SK-N-SH (cell line): ENCODE data around the gene U2SURP. TPM values are rescaled to one million over a fixed set of nuclear protein-coding genes. Genes with fewer than 3 reads are reported as not detected.
"Not testable (repeated sequence)": the region's sequence is repeated elsewhere in the genome, so short reads cannot be mapped to it uniquely, and the experiment has no call there.

Experiments
- CTCF ChIA-PET: fragments of 300-600, 350-600 bp; formaldehyde crosslinking; extraction: SDS; loops from one replicate; lab custom pipeline; 2021; lab: Yijun Ruan, JAX
- POLR2A ChIA-PET: fragments of 350-600 bp; sonication (Branson Sonifier 250); formaldehyde crosslinking; extraction: SDS; loops from one replicate; lab custom pipeline; 2020; ENCODE audit warnings: antibody characterized with exemption, inconsistent platforms; lab: Yijun Ruan, JAX
- DNase-seq: peaks from one replicate; pipeline ENCODE4 v3.0.0; 2012
- H2AFZ ChIP-seq: fragments of 200-600 bp; sonication (generic); 2 replicates; pipeline ENCODE4 v1.8.1; 2016; ENCODE audit warnings: antibody characterized with exemption, mild to moderate bottlenecking, low read depth
- H3F3A ChIP-seq: fragments of 200-600 bp; sonication (generic); replicated peaks from 2 replicates; pipeline ENCODE3; 2016; ENCODE audit warnings: antibody characterized with exemption, mild to moderate bottlenecking; ENCODE audit not compliant: insufficient read depth
- H3K27ac ChIP-seq, 2 experiments: fragments of 200-500 bp in 1 of 2; fragments of 200-600 bp in 1 of 2; sonication (Bioruptor generic) in 1 of 2; sonication (generic), shearing (Covaris generic) in 1 of 2; 2 replicates each; pipeline versions ENCODE4 v1.5.1 to v1.6.1; 2014 to 2016; ENCODE audit warnings: low read depth in 2 of 2, inconsistent platforms in 1 of 2, low read length in 1 of 2, mild to moderate bottlenecking in 1 of 2, mixed read lengths in 1 of 2
- H3K27me3 ChIP-seq: fragments of 200-600 bp; sonication (generic), shearing (Covaris generic); 2 replicates; pipeline ENCODE4 v1.6.1; 2016; ENCODE audit warnings: mixed run types; ENCODE audit not compliant: insufficient read depth
- H3K36me3 ChIP-seq, 2 experiments: fragments of 200-500 bp in 1 of 2; fragments of 200-600 bp in 1 of 2; sonication (Bioruptor generic) in 1 of 2; sonication (generic) in 1 of 2; replicated peaks in 1 of 2; 2 replicates each; pipeline versions ENCODE3 to v1.5.1; 2014 to 2016; ENCODE audit warnings: low read length in 1 of 2, mild to moderate bottlenecking in 1 of 2; ENCODE audit not compliant: insufficient read depth in 2 of 2, control insufficient read depth in 1 of 2
- H3K4me1 ChIP-seq, 2 experiments: fragments of 200-500 bp in 1 of 2; fragments of 200-600 bp in 1 of 2; sonication (Bioruptor generic) in 1 of 2; sonication (generic), shearing (Covaris generic) in 1 of 2; 2 replicates each; pipeline versions ENCODE4 v1.5.1 to v1.6.1; 2014 to 2016; ENCODE audit warnings: low read depth in 1 of 2, low read length in 1 of 2, mixed run types in 1 of 2; ENCODE audit not compliant: insufficient read depth in 2 of 2, control insufficient read depth in 1 of 2
- H3K4me2 ChIP-seq: fragments of 200-600 bp; sonication (generic), shearing (Covaris generic); 2 replicates; pipeline ENCODE4 v1.6.1; 2017; ENCODE audit warnings: mixed run types
- H3K4me3 ChIP-seq, 2 experiments: fragments of 200-500 bp in 1 of 2; fragments of 200-600 bp in 1 of 2; sonication (Bioruptor generic) in 1 of 2; sonication (generic), shearing (Covaris generic) in 1 of 2; 2 replicates each; pipeline versions ENCODE4 v1.5.1 to v1.8.1; 2014 to 2016; ENCODE audit warnings: low read depth in 2 of 2, inconsistent platforms in 1 of 2, low read length in 1 of 2, mild to moderate bottlenecking in 1 of 2, mixed read lengths in 1 of 2, moderate library complexity in 1 of 2
- H3K79me2 ChIP-seq: fragments of 200-600 bp; sonication (generic); 2 replicates; pipeline ENCODE4 v1.8.1; 2017; ENCODE audit warnings: mild to moderate bottlenecking; ENCODE audit not compliant: insufficient read depth
- H3K9ac ChIP-seq: fragments of 200-600 bp; sonication (generic); 2 replicates; pipeline ENCODE4 v1.6.1; 2017; ENCODE audit warnings: mixed run types
- H3K9me2 ChIP-seq: fragments of 200-600 bp; sonication (generic); 2 replicates; pipeline ENCODE4 v1.6.1; 2017; ENCODE audit warnings: mixed run types
- H3K9me3 ChIP-seq: fragments of 200-600 bp; sonication (generic); 2 replicates; pipeline ENCODE4 v1.6.1; 2017; ENCODE audit warnings: mixed run types, mild to moderate bottlenecking, moderate library complexity
- H4K20me1 ChIP-seq: fragments of 200-600 bp; sonication (generic); 2 replicates; pipeline ENCODE4 v1.6.1; 2017; ENCODE audit warnings: mild to moderate bottlenecking, mixed run types; ENCODE audit not compliant: insufficient read depth
- CTCF ChIP-seq: fragments of 200-600 bp; sonication (generic); IDR thresholded peaks from 2 replicates; pipeline ENCODE4 v1.6.1; 2017; ENCODE audit warnings: antibody characterized with exemption, mild to moderate bottlenecking, moderate library complexity
- ELF1 ChIP-seq: IDR thresholded peaks from 2 replicates; pipeline ENCODE4 v1.4.0; 2012
- EP300 ChIP-seq, 2 experiments: IDR thresholded peaks; 2 replicates each; pipeline versions ENCODE4 v1.4.0 to v1.6.1; 2012; ENCODE audit warnings: borderline replicate concordance in 1 of 2, low read depth in 1 of 2, low read length in 1 of 2
- EZH2phosphoT487 ChIP-seq: fragments of 200-600 bp; sonication (generic); IDR thresholded peaks from 2 replicates; pipeline ENCODE4 v1.6.1; 2017; ENCODE audit warnings: low read depth, mixed run types, mild to moderate bottlenecking, antibody characterized with exemption, moderate library complexity, borderline replicate concordance
- FOSL2 ChIP-seq: IDR thresholded peaks from 2 replicates; pipeline ENCODE4 v1.4.0; 2012; ENCODE audit warnings: low read depth, mild to moderate bottlenecking, moderate library complexity, borderline replicate concordance
- FOXJ3 ChIP-seq: sonication (generic); formaldehyde crosslinking; IDR thresholded peaks from 2 replicates; pipeline ENCODE4 v1.5.1; 2020; ENCODE audit warnings: mild to moderate bottlenecking, missing genetic modification reagents
- NRF1 ChIP-seq: IDR thresholded peaks from 2 replicates; pipeline ENCODE4 v1.6.1; 2012; ENCODE audit warnings: low read depth, mild to moderate bottlenecking, low read length
- POLR2AphosphoS5 ChIP-seq: IDR thresholded peaks from 2 replicates; pipeline ENCODE4 v1.6.1; 2012; ENCODE audit warnings: low read depth, low read length
- RAD21 ChIP-seq: IDR thresholded peaks from 2 replicates; pipeline ENCODE4 v1.6.1; 2012; ENCODE audit warnings: mild to moderate bottlenecking, low read length
- RFX5 ChIP-seq: IDR thresholded peaks from 2 replicates; pipeline ENCODE4 v1.6.1; 2012; ENCODE audit warnings: mild to moderate bottlenecking, improper control_type of control experiment, low read length
- SMC3 ChIP-seq: IDR thresholded peaks from 2 replicates; pipeline ENCODE4 v1.6.1; 2012; ENCODE audit warnings: low read depth, low read length, improper control_type of control experiment
- TCF12 ChIP-seq: IDR thresholded peaks from 2 replicates; pipeline ENCODE4 v1.4.0; 2012
- TEAD4 ChIP-seq: IDR thresholded peaks from 2 replicates; pipeline ENCODE4 v1.4.0; 2012; ENCODE audit warnings: mild to moderate bottlenecking, borderline replicate concordance; ENCODE audit not compliant: insufficient read depth
- YY1 ChIP-seq: IDR thresholded peaks from 2 replicates; pipeline ENCODE4 v1.4.0; 2012; ENCODE audit warnings: low read depth, mild to moderate bottlenecking
- WGBS: methylation state at CpG from one replicate; pipeline ENCODE4 v1.1.6; 2017; ENCODE audit warnings: low lambda C conversion rate; 5-methylcytosine and 5-hydroxymethylcytosine counted together
- polyA plus RNA-seq, 3 experiments: library from polyadenylated mRNA; depleted of rRNA; stranded (reverse); fragments of >200 nt; gene quantifications; 2 replicates each; pipeline ENCODE4 v1.2.3, GENCODE V29; 2012

The U2SURP gene
- polyA plus RNA-seq, 1 of the 3 experiments (the other 2 are of a cell fraction): 10.9 TPM

DNA sequence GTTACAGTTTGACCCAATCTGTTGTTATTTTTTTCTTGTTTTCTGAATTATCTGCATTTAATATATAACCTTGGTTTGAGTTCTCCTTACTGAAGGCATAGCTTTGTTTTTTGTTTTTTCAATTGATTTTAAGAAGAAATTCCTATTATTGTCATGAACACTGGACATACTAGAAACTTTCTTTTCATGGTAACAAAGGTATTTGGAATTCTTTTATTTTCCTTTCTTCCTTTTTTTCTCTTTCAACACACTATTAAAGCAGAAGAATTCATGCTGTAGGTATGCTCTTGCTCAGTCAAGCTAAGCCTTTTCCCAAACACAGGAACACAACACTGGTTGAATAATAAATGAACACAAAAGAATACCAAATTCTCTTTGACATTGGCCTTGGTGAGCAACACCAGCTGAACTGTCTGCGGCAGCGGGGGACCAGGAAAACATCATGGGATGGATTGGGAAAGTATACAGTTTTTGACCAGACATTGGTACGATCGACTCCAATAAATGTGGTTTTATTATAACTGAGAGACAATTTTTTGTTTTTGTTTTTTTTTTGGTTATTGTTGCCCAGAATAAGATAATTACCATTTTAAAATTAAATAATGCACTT, 23.1 kb downstream of the U2SURP start:
- Histone ChIP-seq H3K36me3 (peaks cover 98% of the 10 kb centered on the region in 2 experiments), H3K27me3 (no peaks in the 10 kb centered on the region), H3K9me3 (no peaks in the 10 kb centered on the region), H2AFZ (no peak overlapping the region), H3K27ac (no peak overlapping the region), H3K9ac (no peak overlapping the region), H3K9me2 (no peaks in the 10 kb centered on the region; the same call in 1 of the 2 replicates), H3K79me2 (no peaks in the 10 kb centered on the region; the same call in 1 of the 2 replicates), H3F3A (peaks cover 2% of the 10 kb centered on the region), H3K4me3 (no peak overlapping the region), H3K4me2 (no peak overlapping the region), H4K20me1 (no peaks in the 10 kb centered on the region), H3K4me1 (no peaks in the 10 kb centered on the region)
- WGBS: 92% methylated on average over 4 of the region's 4 CpGs
- DNase-seq: no peak
- CTCF ChIA-PET: interaction anchor here (0.6 to 1.7 kb wide), 2 partner anchors 16 kb away, joined by 3 to 5 read pairs; no protein-coding TSS in a partner anchor
- POLR2A ChIA-PET: no interaction called here
- no peak for TF ChIP-seq FOXJ3 (CRISPR knock-in tag)
- TF ChIP-seq EZH2phosphoT487: no peak
- no peak for TF ChIP-seq POLR2AphosphoS5

- Histone ChIP-seq H3K9me3 (no peaks in the 10 kb centered on the region), H3K79me2 (no peaks in the 10 kb centered on the region), H3K4me1 (no peaks in the 10 kb centered on the region), H3K27ac (no peak overlapping the region), H3K36me3 (peaks cover 80 to 89% of the 10 kb centered on the region in 2 experiments), H2AFZ (no peak overlapping the region), H3K4me2 (no peak overlapping the region), H3K27me3 (no peaks in the 10 kb centered on the region), H3F3A (peaks cover 5% of the 10 kb centered on the region), H3K4me3 (no peak overlapping the region), H4K20me1 (no peaks in the 10 kb centered on the region), H3K9ac (no peak overlapping the region), H3K9me2 (no peaks in the 10 kb centered on the region; the same call in 1 of the 2 replicates)
- ChIA-PET POLR2A (no interaction called here), CTCF (interaction anchor here (1.6 to 2.5 kb wide), 2 partner anchors 9 to 203 kb away, joined by 4 to 8 read pairs; no protein-coding TSS in a partner anchor)
- TF ChIP-seq RAD21 (no peak), RFX5 (no peak), TCF12 (no peak), YY1 (no peak), FOSL2 (no peak), NRF1 (no peak), CTCF (no peak), EP300 (IDR thresholded peaks at IDR 0.05; ENCODE audit: borderline replicate concordance in 1 of 2, low read depth in 1 of 2, low read length in 1 of 2) (no peak), SMC3 (no peak), ELF1 (no peak), TEAD4 (no peak)
- no peak for DNase-seq
- 68% methylated on average over 2 of the region's 2 CpGs for WGBS
Observed at GRCh38 chr3:143031327-143031726, 30.0 kb downstream of the U2SURP start.

DNA sequence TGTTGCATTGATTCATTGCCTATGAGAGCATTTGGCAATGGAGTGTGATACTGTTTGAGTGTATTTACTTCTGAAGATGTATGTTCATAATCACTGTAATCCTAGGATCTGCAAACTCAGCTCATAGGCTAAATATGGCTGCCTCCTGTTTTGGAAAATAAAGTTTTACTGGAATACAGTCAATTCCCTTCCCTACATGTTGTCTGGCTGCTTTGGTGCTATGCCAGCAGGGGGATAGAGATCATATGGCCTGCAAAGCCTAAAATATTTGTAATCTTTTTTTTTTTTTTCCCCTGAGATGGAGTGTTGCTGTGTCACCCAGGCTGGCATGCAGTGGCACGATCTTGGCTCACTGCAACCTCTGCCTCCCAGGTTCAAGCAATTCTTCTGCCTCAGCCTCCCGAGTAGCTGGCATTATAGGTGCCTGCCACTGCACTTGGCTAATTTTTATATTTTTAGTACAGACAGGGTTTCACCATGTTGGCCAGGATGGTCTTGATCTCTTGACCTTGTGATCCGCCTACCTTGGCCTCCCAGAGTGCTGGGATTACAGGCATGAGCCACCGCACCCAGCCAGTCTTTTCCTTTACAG, 30.5 kb downstream of the U2SURP start:
- H3K79me2 ChIP-seq, H3K4me2 ChIP-seq, DNase-seq, H4K20me1 ChIP-seq, POLR2A ChIA-PET, H3K27ac ChIP-seq, H3K4me3 ChIP-seq, H3K9ac ChIP-seq, H3K4me1 ChIP-seq, H3F3A ChIP-seq, H3K9me2 ChIP-seq, H3K27me3 ChIP-seq, H3K9me3 ChIP-seq, H2AFZ ChIP-seq: not testable (repeated sequence)
- WGBS: 95% methylated on average over 4 of the region's 4 CpGs
- peaks cover 83 to 86% of the 10 kb centered on the region in 2 experiments for H3K36me3 ChIP-seq
- CTCF ChIA-PET: interaction anchor here (1.0 to 2.5 kb wide), 2 partner anchors 8 to 203 kb away, joined by 3 to 8 read pairs; no protein-coding TSS in a partner anchor
